ENCODE measurements around the gene NME1. TPM values are rescaled to one million over a fixed set of nuclear protein-coding genes. Genes with fewer than 3 reads are reported as not detected.

Gene NME1
- total and polyA plus RNA-seq, 4 donors = 14.6 to 201 (median 143) TPM

GRCh38 chr17:51133365-51133764 lies 20.0 kb upstream of the NME1 start:
- Histone ChIP-seq H3K4me1 (ENCODE audit: control insufficient read depth in 5 of 5, insufficient read depth in 5 of 5, low read length in 5 of 5) (peaks cover 0 to 8% (median 0%) of the 10 kb centered on the region in 5 donors), H3K4me3 (no peak overlapping the region), H3K27ac (ENCODE audit: low read depth in 1 of 2, low read length in 1 of 2) (peak overlapping the region in 1 of 2 donors; percentile 91), H3K9ac (ENCODE audit: insufficient read depth in 1 of 2, low read length in 2 of 2) (no peak overlapping the region), H3K27me3 (ENCODE audit: control insufficient read depth in 3 of 3, insufficient read depth in 3 of 3, low read length in 2 of 3) (no peaks in the 10 kb centered on the region), H3K36me3 (ENCODE audit: control insufficient read depth in 4 of 4, insufficient read depth in 4 of 4, low read length in 4 of 4) (no peaks in the 10 kb centered on the region), H3K9me3 (ENCODE audit: control insufficient read depth in 4 of 4, insufficient read depth in 3 of 4, low read length in 3 of 4) (no peaks in the 10 kb centered on the region)
- no peak for TF ChIP-seq CTCF (IDR thresholded peaks at IDR 0.05; ENCODE audit: control extremely low read depth, extremely low read depth)
- WGBS, 2 donors = 77 to 83% methylated on average over 2 of the region's 2 CpGs
- no peak for DNase-seq
- ATAC-seq (ENCODE audit: insufficient read depth, low FRiP score) = no peak

- peaks cover 0 to 8% (median 0%) of the 10 kb centered on the region in 5 donors for H3K4me1 ChIP-seq (ENCODE audit: control insufficient read depth in 5 of 5, insufficient read depth in 5 of 5, low read length in 5 of 5)
- no peaks in the 10 kb centered on the region for H3K27me3 ChIP-seq (ENCODE audit: control insufficient read depth in 3 of 3, insufficient read depth in 3 of 3, low read length in 2 of 3)
- H3K9me3 ChIP-seq (ENCODE audit: control insufficient read depth in 4 of 4, insufficient read depth in 3 of 4, low read length in 3 of 4) = no peaks in the 10 kb centered on the region
- no peak overlapping the region for H3K27ac ChIP-seq (ENCODE audit: low read depth in 1 of 2, low read length in 1 of 2)
- H3K9ac ChIP-seq (ENCODE audit: insufficient read depth in 1 of 2, low read length in 2 of 2) = no peak overlapping the region
- H3K4me3 ChIP-seq = no peak overlapping the region
- H3K36me3 ChIP-seq (ENCODE audit: control insufficient read depth in 4 of 4, insufficient read depth in 4 of 4, low read length in 4 of 4) = no peaks in the 10 kb centered on the region
- TF ChIP-seq CTCF (IDR thresholded peaks at IDR 0.05; ENCODE audit: control extremely low read depth, extremely low read depth) = no peak
- whole genome bisulfite sequencing, 2 donors = 88 to 98% methylated on average over 3 of the region's 3 CpGs
- no peak for DNase-seq
- ATAC-seq (ENCODE audit: insufficient read depth, low FRiP score) = no peak
These were observed 17.4 kb upstream of the NME1 start for GRCh38 chr17:51135956-51136355.

- TF ChIP-seq CTCF (IDR thresholded peaks at IDR 0.05; ENCODE audit: control extremely low read depth, extremely low read depth) = no peak
- Histone ChIP-seq H3K27me3 (ENCODE audit: control insufficient read depth in 3 of 3, insufficient read depth in 3 of 3, low read length in 2 of 3) (no peaks in the 10 kb centered on the region), H3K9ac (ENCODE audit: insufficient read depth in 1 of 2, low read length in 2 of 2) (no peak overlapping the region), H3K4me1 (ENCODE audit: control insufficient read depth in 5 of 5, insufficient read depth in 5 of 5, low read length in 5 of 5) (no peaks in the 10 kb centered on the region), H3K4me3 (no peak overlapping the region), H3K9me3 (ENCODE audit: control insufficient read depth in 4 of 4, insufficient read depth in 3 of 4, low read length in 3 of 4) (no peaks in the 10 kb centered on the region), H3K36me3 (ENCODE audit: control insufficient read depth in 4 of 4, insufficient read depth in 4 of 4, low read length in 4 of 4) (no peaks in the 10 kb centered on the region), H3K27ac (ENCODE audit: low read depth in 1 of 2, low read length in 1 of 2) (no peak overlapping the region)
- DNase-seq (no peak), ATAC-seq (ENCODE audit: insufficient read depth, low FRiP score) (no peak)
- 95 to 98% methylated on average over 2 of the region's 2 CpGs for whole genome bisulfite sequencing, 2 donors
These were observed 10.8 kb upstream of the NME1 start for GRCh38 chr17:51142597-51142996.

Data from lung (tissue), 12 donors.